CD4-positive, alpha-beta T cell treated with Interleukin-15 for 1 hour (primary cell): ENCODE results near the gene HSPB7.
"Not testable (repeated sequence)": the region's sequence is repeated elsewhere in the genome, so short reads cannot be mapped to it uniquely, and the experiment has no call there.

ENCODE experiments used
- DNase-seq: peaks from one replicate; pipeline ENCODE4 v3.0.0-alpha.2; 2020

The HSPB7 gene

GRCh38 chr1:16048573-16049189, 30.8 kb upstream of the HSPB7 start:
- peak; percentile 54 for DNase-seq

DNA sequence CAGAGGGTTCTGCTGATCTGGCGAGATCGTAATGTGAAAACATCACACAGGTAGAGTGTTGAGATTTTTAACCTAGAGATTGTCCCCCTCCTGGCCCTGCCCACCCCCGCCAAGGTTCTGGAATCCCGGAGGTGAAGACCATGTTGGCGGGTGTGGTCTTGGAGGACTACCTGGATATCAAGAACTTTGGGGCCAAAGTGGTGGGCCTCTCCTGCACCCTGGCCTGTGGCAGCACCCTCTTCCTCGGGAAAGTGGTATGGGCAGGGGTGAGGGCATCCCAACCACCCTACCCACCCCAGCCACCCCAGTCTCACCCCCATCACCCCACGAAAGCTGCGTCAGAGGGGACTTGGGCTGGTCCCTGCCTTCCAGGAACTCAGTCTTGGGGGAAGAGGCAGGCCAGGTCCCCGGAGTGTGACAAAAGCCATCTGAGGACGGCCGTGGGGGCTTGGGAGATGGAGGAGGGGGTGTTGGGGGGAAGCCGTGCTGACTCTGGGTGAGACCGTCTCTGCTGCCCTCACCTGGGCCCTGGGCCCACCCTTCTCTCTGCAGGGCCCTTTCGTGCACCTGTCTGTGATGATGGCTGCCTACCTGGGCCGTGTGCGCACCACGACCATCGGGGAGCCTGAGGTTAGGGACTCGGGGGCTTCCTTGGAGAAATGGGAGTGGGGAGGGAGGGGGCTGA, 30.1 kb upstream of the HSPB7 start:
- DNase-seq: no peak

DNA sequence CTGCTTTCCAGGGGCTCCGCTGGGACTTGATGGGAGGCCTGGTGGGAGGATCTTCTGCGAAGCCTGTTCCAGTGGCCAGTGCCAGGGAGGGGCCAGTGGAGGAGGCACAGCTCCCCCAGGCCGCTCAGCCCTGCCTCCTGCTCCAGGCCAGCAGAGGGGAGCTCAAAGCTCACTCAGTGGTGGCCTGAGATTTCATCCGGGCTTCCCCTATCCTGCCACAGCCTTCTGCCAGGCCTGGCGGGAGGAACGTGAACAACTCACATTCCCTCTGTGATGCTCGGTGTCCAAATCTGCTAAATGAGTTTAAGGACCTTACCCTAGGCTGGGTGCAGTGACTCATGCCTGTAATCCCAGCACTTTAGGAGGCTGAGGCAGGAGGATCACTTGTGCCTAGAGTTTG, 29.0 kb upstream of the HSPB7 start:
- DNase-seq: no peak

DNA sequence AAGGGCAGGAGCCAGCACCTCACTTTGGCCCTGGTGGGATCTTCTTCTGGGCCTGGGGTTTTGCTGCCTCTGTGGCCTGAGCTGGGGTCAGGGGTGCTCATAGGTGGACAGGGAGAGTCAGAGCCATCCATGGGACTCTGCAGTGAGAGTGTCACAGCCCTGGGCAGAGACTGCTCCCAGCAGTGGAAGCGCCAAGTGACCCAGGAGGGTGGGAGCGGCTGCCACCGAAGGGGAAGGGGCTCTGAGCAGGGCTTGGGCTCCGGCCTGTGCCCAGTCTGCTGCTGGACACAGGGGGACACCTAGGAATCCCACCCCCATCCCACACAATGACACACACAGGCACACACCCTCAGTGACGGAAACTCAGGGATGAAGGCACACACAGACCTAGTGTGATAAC, 26.1 kb upstream of the HSPB7 start:
- no peak for DNase-seq

DNA sequence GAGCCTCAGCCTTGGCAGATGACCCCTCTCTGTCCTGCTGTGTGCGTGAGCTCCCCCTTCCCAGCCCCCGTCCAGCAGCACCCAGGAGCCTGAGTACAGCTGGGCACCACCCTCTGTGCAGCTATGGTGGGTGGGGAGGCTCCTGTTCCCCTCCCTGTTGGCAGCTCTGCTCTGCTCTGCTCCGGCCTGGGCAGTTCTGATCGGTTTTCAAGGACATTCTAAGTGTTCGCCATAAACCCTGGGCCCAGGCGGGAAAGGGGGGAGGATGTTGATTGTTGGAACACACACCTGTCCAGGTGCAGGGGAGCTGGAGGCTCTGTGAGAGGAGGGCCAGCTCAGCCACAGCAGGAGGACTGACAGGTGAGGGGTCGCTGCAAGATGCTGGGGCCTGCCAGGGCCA, 25.7 kb upstream of the HSPB7 start, which contains the start of gene CLCNKB:
TSS of gene CLCNKB (plus strand) at position 262 of the 400 bp plus-strand sequence. CDS start 711 bp downstream, outside the sequence.
- DNase-seq: no peak

DNA sequence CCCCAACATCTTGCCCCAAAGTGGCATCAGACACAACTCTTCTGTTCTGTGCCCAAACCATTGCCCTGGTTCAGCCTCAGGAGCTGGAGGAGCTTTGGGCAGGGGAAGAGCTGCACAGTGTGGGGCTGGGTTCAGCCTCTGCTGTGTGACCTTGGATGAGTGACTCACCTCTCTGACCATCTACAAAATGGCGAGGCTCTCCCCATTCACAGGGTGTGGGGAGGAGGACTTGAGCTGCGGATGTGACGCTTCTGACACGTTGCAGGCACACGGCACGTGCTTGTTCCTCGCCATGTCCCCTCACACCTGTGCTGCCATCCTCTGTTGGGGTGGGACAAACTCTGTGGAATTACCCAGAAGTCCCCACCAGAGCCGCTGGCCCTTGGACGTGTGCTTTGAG, 24.8 kb upstream of the HSPB7 start:
- not testable (repeated sequence) for DNase-seq

- no peak for DNase-seq
Measured at GRCh38 chr1:16042096-16042495, 24.3 kb upstream of the HSPB7 start.

DNA sequence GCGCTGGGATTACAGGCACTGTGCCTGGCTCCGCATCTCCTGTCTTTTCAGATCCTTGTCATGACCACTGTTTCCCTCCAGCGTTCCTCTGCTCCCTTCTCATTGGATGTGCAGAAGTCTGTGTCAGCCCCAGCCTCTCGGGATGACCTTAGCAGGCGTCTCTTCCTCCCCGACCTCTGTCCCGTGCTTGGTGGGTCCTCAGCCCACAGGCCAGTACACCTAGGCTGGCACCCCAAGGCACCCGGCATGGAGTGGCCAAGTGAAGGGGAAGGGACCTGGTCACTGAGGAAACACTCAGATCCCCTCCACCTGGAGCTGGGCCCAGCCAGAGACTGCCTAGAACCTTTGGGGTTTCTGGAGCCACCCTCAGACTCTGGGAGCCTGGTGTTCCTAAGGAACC, 23.4 kb upstream of the HSPB7 start:
- no peak for DNase-seq

GRCh38 chr1:16039871-16040270, 22.0 kb upstream of the HSPB7 start:
- DNase-seq: not testable (repeated sequence)

DNA sequence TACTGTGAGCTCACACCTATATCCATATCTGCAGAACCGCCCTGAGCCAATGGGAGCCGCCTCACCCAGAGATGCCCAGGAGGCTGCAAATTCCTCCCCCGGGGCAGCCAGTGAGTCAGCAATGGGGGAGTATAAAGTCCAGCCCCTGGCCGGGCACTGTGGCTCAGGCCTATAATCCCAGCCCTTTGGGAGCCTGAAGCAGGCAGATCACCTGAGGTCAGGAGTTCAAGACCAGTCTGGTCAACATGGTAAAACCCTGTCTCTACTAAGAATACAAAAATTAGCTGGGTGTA, 20.7 kb upstream of the HSPB7 start:
- no peak for DNase-seq

DNA sequence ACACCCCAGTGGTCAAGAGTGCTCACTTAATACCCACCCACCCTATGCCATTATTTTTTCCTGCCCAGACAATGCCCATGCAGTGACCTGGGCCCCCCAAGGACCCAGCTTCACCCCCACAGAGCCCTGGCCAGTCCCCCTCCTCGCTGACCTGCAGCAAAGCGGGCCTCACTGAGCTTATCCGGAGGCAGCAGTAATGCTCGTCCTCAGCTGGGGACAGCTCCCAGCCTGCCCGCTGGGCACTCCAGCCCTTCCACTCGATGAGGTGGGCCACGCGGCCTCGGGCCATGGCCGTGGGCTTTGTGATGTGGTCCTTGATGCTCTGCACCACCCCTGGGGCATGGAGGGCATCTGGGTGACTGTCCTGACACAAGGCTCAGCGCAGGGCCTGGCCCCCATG, 18.6 kb upstream of the HSPB7 start:
- DNase-seq: not testable (repeated sequence)

GRCh38 chr1:16033103-16033632, 15.3 kb upstream of the HSPB7 start:
- DNase-seq: not testable (repeated sequence)

GRCh38 chr1:16032388-16033102, 14.7 kb upstream of the HSPB7 start:
- DNase-seq: peak; percentile 61

GRCh38 chr1:16031551-16031950, 13.7 kb upstream of the HSPB7 start:
- no peak for DNase-seq

- no peak for DNase-seq
Measured at GRCh38 chr1:16029288-16029687, 11.4 kb upstream of the HSPB7 start.

- not testable (repeated sequence) for DNase-seq
Measured at GRCh38 chr1:16029003-16029268, 11.1 kb upstream of the HSPB7 start.

- DNase-seq: no peak
Measured at GRCh38 chr1:16028237-16029002, 10.6 kb upstream of the HSPB7 start.

DNA sequence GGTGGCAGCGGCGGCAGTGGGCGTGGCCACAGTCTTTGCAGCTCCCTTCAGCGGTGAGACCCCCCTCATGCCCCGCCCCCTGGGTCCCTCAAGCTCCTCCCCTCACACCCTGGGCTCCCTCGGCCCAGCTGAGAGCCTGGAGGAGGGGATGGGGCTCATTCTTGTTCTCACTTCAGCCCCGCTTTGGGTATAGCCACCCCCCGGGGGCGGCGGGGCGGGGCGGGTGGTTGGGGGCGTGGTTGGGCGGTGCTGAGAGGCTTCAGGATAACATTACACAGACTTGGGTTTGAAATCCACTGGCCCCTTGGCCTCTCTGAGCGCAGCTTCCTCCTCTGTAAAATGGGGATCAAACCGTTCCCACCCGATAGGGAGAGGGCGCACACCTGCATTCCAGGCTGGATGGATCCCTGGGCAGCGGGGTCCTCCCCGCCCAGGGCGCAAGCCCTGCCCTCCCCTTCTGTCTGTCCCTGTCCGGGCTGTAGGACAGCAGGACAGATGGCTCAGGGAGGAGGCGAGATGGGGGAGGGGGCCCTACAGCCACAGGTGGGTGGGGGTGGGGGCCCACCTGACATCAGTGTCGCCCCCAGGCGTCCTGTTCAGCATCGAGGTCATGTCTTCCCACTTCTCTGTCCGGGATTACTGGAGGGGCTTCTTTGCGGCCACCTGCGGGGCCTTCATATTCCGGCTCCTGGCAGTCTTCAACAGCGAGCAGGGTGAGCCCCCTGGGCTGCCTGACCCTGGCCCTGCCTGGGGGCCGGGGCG, 9.1 kb upstream of the HSPB7 start:
- peak; percentile 26 for DNase-seq

DNA sequence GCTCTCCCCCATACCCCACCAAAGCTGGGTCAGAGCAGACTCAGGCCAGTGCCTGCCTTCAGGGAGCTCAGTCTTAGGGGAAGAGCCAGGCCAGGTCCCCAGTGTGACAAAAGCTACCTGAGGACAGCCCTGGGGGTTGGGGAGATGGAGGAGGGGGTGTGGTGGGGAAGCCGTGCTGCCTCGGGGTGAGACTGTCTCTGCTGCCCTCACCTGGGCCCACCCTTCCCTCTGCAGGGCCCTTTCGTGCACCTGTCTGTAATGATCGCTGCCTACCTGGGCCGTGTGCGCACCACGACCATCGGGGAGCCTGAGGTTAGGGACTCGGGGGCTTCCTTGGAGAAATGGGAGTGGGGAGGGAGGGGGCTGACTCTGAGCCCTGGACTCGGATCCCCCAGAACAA, 8.5 kb upstream of the HSPB7 start:
- not testable (repeated sequence) for DNase-seq

DNA sequence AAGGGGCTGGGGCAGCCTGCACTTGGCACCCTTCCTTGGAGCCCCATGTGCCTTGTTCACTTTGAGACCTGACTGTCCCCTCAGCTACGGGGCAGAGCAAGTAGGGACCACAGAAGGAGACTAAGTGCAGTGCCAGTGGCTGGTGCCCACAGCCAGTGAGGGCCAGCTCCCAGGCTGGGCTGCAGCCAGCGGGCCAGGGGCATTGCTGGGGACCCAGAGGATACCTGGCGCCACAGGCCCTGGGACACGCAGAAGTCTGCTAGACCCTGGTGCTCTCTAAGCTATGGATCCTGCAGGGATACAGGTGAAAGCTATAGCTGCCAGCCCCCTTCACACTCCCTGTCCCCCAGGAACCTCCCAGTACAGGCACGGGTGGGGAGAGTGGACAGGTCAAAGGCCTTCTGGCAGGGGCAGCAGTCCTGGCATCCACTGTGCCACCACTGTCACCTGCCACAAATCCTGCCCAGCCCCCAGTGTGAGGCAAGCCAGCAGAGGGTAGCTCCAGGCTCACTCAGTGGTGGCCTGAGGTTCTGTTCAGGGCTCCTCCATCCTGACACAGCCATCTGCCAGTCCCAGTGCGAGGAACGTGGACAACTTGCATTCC, 5.3 kb upstream of the HSPB7 start:
- DNase-seq: no peak

GRCh38 chr1:16022393-16022792, 4.5 kb upstream of the HSPB7 start:
- DNase-seq: no peak

GRCh38 chr1:16021681-16022080, 3.8 kb upstream of the HSPB7 start, which contains the start of gene CLCNKA:
Gene CLCNKA, plus strand, starts transcription at chr1:16022036. Its CDS starts 584 bp downstream, at chr1:16022620.
- DNase-seq: no peak
